CD14-positive monocyte (primary cell): ENCODE data around the gene NUDT9. TPM values are rescaled to one million over a fixed set of nuclear protein-coding genes. Genes with fewer than 3 reads are reported as not detected.
"Not testable (repeated sequence)": the region's sequence is repeated elsewhere in the genome, so short reads cannot be mapped to it uniquely, and the experiment has no call there.

Experiments
- DNase-seq, 3 donors: peaks; one replicate each; pipeline ENCODE4 v3.0.0-alpha.2; 2011 to 2022
- H2AFZ ChIP-seq: 2 replicates; pipeline ENCODE4 v1.6.0; 2012; ENCODE audit warnings: mild to moderate bottlenecking, low read depth, low read length, inconsistent platforms; ENCODE audit not compliant: insufficient read depth, poor library complexity, severe bottlenecking
- H3K27ac ChIP-seq, 2 donors: 1 replicate in 1 of 2; 2 replicates in 1 of 2; pipeline ENCODE4 v1.5.1; 2012 to 2013; ENCODE audit warnings: low read length in 2 of 2, control low read depth in 1 of 2, inconsistent platforms in 1 of 2, low read depth in 1 of 2, mild to moderate bottlenecking in 1 of 2
- H3K27me3 ChIP-seq, 2 donors: one replicate each; pipeline versions ENCODE4 v1.6.0 to v1.6.1; 2011 to 2013; ENCODE audit warnings: low read length in 2 of 2; ENCODE audit not compliant: control insufficient read depth in 2 of 2, insufficient read depth in 2 of 2
- H3K36me3 ChIP-seq, 2 donors: replicated peaks in 1 of 2; 1 replicate in 1 of 2; 2 replicates in 1 of 2; pipeline versions ENCODE4 v1.5.1 to v1.6.1; 2012 to 2013; ENCODE audit warnings: low read length in 2 of 2, control low read depth in 1 of 2, inconsistent platforms in 1 of 2, mild to moderate bottlenecking in 1 of 2; ENCODE audit not compliant: insufficient read depth in 2 of 2, control insufficient read depth in 1 of 2
- H3K4me1 ChIP-seq, 2 donors: 1 replicate in 1 of 2; 2 replicates in 1 of 2; pipeline versions ENCODE4 v1.5.1 to v1.6.1; 2012 to 2013; ENCODE audit warnings: low read length in 2 of 2, control low read depth in 1 of 2, inconsistent platforms in 1 of 2, mild to moderate bottlenecking in 1 of 2, moderate library complexity in 1 of 2; ENCODE audit not compliant: insufficient read depth in 2 of 2, control insufficient read depth in 1 of 2
- H3K4me2 ChIP-seq: replicated peaks from 2 replicates; pipeline ENCODE3; 2012; ENCODE audit warnings: low read length, moderate library complexity, mild to moderate bottlenecking; ENCODE audit not compliant: poor library complexity, severe bottlenecking; ENCODE audit errors: extremely low read depth
- H3K4me3 ChIP-seq, 3 experiments: fragments of 200-600 bp in 1 of 3; sonication (generic) in 1 of 3; replicated peaks in 1 of 3; 1 replicate in 2 of 3; 2 replicates in 1 of 3; pipeline ENCODE4 v1.5.1; 2011 to 2013; ENCODE audit warnings: low read length in 3 of 3, mild to moderate bottlenecking in 3 of 3, control low read depth in 2 of 3, low read depth in 2 of 3, inconsistent platforms in 1 of 3, moderate library complexity in 1 of 3
- H3K79me2 ChIP-seq: 2 replicates; pipeline ENCODE4 v1.6.0; 2012; ENCODE audit warnings: mild to moderate bottlenecking, control low read depth, inconsistent platforms, low read length, moderate library complexity; ENCODE audit not compliant: insufficient read depth
- H3K9ac ChIP-seq: 2 replicates; pipeline ENCODE4 v1.6.0; 2017; ENCODE audit warnings: low read length, mild to moderate bottlenecking; ENCODE audit not compliant: insufficient read depth, poor library complexity, severe bottlenecking
- H3K9me3 ChIP-seq, 2 donors: replicated peaks in 1 of 2; 1 replicate in 1 of 2; 2 replicates in 1 of 2; pipeline versions ENCODE4 v1.5.1 to v1.6.1; 2012 to 2013; ENCODE audit warnings: low read length in 2 of 2, control low read depth in 1 of 2; ENCODE audit not compliant: control insufficient read depth in 1 of 2, insufficient read depth in 1 of 2
- H4K20me1 ChIP-seq: 2 replicates; pipeline ENCODE4 v1.6.0; 2012; ENCODE audit warnings: mild to moderate bottlenecking, low read length, control low read depth, moderate library complexity; ENCODE audit not compliant: insufficient read depth
- H3K27ac Mint-ChIP-seq, 7 donors: one replicate each; pipeline ENCODE4 v1.8.0; 2020; ENCODE audit warnings: mild to moderate bottlenecking in 7 of 7, mixed read lengths in 7 of 7, moderate library complexity in 6 of 7, inconsistent platforms in 2 of 7
- H3K27me3 Mint-ChIP-seq, 3 donors: one replicate each; pipeline ENCODE4 v1.8.0; 2021 to 2022; ENCODE audit warnings: low read depth in 3 of 3, mild to moderate bottlenecking in 3 of 3, mixed read lengths in 3 of 3, moderate library complexity in 3 of 3, inconsistent platforms in 1 of 3
- H3K36me3 Mint-ChIP-seq, 2 donors: one replicate each; pipeline ENCODE4 v1.8.0; 2020; ENCODE audit warnings: mixed read lengths in 2 of 2, inconsistent platforms in 1 of 2, mild to moderate bottlenecking in 1 of 2
- H3K4me1 Mint-ChIP-seq: one replicate; pipeline ENCODE4 v1.8.0; 2020; ENCODE audit warnings: mild to moderate bottlenecking, mixed read lengths
- H3K4me3 Mint-ChIP-seq, 2 donors: one replicate each; pipeline ENCODE4 v1.8.0; 2020; ENCODE audit warnings: mild to moderate bottlenecking in 2 of 2, mixed read lengths in 2 of 2, moderate library complexity in 1 of 2
- H3K9me3 Mint-ChIP-seq, 7 donors: one replicate each; pipeline ENCODE4 v1.8.0; 2020 to 2022; ENCODE audit warnings: mixed read lengths in 7 of 7, mild to moderate bottlenecking in 6 of 7, moderate library complexity in 6 of 7, inconsistent platforms in 2 of 7
- CTCF ChIP-seq: fragments of 200-600 bp; IDR thresholded peaks from one replicate; pipeline ENCODE4 v1.8.0; 2022; ENCODE audit warnings: antibody characterized with exemption, mild to moderate bottlenecking
- WGBS: methylation state at CpG from one replicate; pipeline ENCODE4 v1.1.5; 2013; ENCODE audit warnings: missing lambda C conversion rate; ENCODE audit not compliant: insufficient coverage; 5-methylcytosine and 5-hydroxymethylcytosine counted together
- intact Hi-C, 2 donors: fragments of 100-400 bp; cut with micrococcal nuclease; formaldehyde crosslinking; loops; one replicate each; pipeline versions ENCODE4 v1.15.0 to v1.15.1; 2023
- polyA plus RNA-seq, 3 donors: library from polyadenylated mRNA; depleted of rRNA in 1 of 3; unstranded in 2 of 3; stranded (reverse) in 1 of 3; fragments of 300-500 nt in 2 of 3; fragments of >200 nt in 1 of 3; fragmentation: Illumina TruSeq in 2 of 3; gene quantifications; 1 replicate in 2 of 3; 2 replicates in 1 of 3; pipeline ENCODE4 v1.2.3, GENCODE V29; 2012 to 2021

NUDT9 gene
- polyA plus RNA-seq, 3 donors, result 9.6 to 14.3 (median 12.5) TPM

GRCh38 chr4:87405211-87405820 is 17.1 kb upstream of the NUDT9 start:
- H3K9ac ChIP-seq, result no peak overlapping the region
- peaks cover 21 to 22% of the 10 kb centered on the region in 2 donors for H3K4me1 ChIP-seq
- H3K4me3 Mint-ChIP-seq, result no peak overlapping the region
- no peaks in the 10 kb centered on the region for H3K36me3 ChIP-seq
- H3K79me2 ChIP-seq, result no peaks in the 10 kb centered on the region
- no peaks in the 10 kb centered on the region for H3K36me3 Mint-ChIP-seq
- no peak for DNase-seq
- WGBS, result 100% methylated on average over 1 of the region's 5 CpGs
- peaks cover 0 to 8% (median 4%) of the 10 kb centered on the region in 7 donors for H3K9me3 Mint-ChIP-seq
- H3K4me2 ChIP-seq, result no peak overlapping the region
- H3K27ac ChIP-seq, result no peak overlapping the region
- no peak overlapping the region for H2AFZ ChIP-seq
- no peak overlapping the region for H3K27ac Mint-ChIP-seq
- no peak for TF ChIP-seq CTCF
- peaks cover 0 to 9% of the 10 kb centered on the region in 2 donors for H3K9me3 ChIP-seq
- no peaks in the 10 kb centered on the region for H3K27me3 ChIP-seq
- H3K27me3 Mint-ChIP-seq, result peaks cover 0 to 1% (median 0%) of the 10 kb centered on the region in 3 donors
- no peaks in the 10 kb centered on the region for H4K20me1 ChIP-seq
- H3K4me3 ChIP-seq, result no peak overlapping the region
- intact Hi-C loops, result no loop called here
- H3K4me1 Mint-ChIP-seq, result peaks cover 22% of the 10 kb centered on the region

GRCh38 chr4:87406462-87406861 is 15.9 kb upstream of the NUDT9 start:
- Histone ChIP-seq H3K9ac (no peak overlapping the region), H2AFZ (peak overlapping the region; percentile 80), H3K79me2 (no peaks in the 10 kb centered on the region), H3K27me3 (no peaks in the 10 kb centered on the region), H4K20me1 (no peaks in the 10 kb centered on the region), H3K9me3 (peaks cover 0 to 5% of the 10 kb centered on the region in 2 donors), H3K4me2 (peak overlapping the region; percentile 61), H3K4me3 (peak overlapping the region in 2 of 3 experiments; percentile 25 to 56), H3K27ac (peak overlapping the region in 1 of 2 donors; percentile 40), H3K36me3 (no peaks in the 10 kb centered on the region), H3K4me1 (peaks cover 21 to 22% of the 10 kb centered on the region in 2 donors)
- Mint-ChIP-seq H3K27ac (peak overlapping the region in 6 of 7 donors; percentile 16 to 74 (median 42)), H3K27me3 (peaks cover 0 to 1% (median 0%) of the 10 kb centered on the region in 3 donors), H3K4me3 (peak overlapping the region; percentile 64 to 85), H3K36me3 (no peaks in the 10 kb centered on the region), H3K4me1 (peaks cover 22% of the 10 kb centered on the region), H3K9me3 (peaks cover 0 to 7% (median 3%) of the 10 kb centered on the region in 7 donors)
- intact Hi-C loops, result no loop called here
- peak in 2 of 3 donors; percentile 11 to 24 for DNase-seq
- no peak for TF ChIP-seq CTCF
- WGBS, result 0% methylated on average over 3 of the region's 6 CpGs

- DNase-seq, H3K9me3 Mint-ChIP-seq, H3K79me2 ChIP-seq, H3K9me3 ChIP-seq, H3K27me3 ChIP-seq, H4K20me1 ChIP-seq, H3K36me3 Mint-ChIP-seq, intact Hi-C loops, H3K36me3 ChIP-seq, H3K9ac ChIP-seq, H3K27me3 Mint-ChIP-seq: not testable (repeated sequence)
- Mint-ChIP-seq H3K4me3 (peak overlapping the region; percentile 64 to 85), H3K4me1 (peaks cover 22% of the 10 kb centered on the region), H3K27ac (peak overlapping the region in 3 of 7 donors; percentile 16 to 34 (median 33))
- WGBS, result 0% methylated on average over 2 of the region's 4 CpGs
- Histone ChIP-seq H2AFZ (peak overlapping the region; percentile 80), H3K4me3 (peak overlapping the region in 2 of 3 experiments; percentile 25 to 56), H3K4me2 (peak overlapping the region; percentile 61), H3K27ac (peak overlapping the region in 1 of 2 donors; percentile 40), H3K4me1 (peaks cover 21 to 22% of the 10 kb centered on the region in 2 donors)
Measured at GRCh38 chr4:87406902-87407301, 15.5 kb upstream of the NUDT9 start.
